Endodermal cell (in vitro differentiated cells): Measurements from ENCODE around the gene ZBTB49. TPM values are rescaled to one million over a fixed set of nuclear protein-coding genes. Genes with fewer than 3 reads are reported as not detected.

Source experiments
- DNase-seq: peaks from one replicate; pipeline ENCODE4 v3.0.0-alpha.2; 2017
- H3K27ac ChIP-seq: 2 replicates; pipeline ENCODE4 v1.5.1; 2013; ENCODE audit warnings: mild to moderate bottlenecking, low read depth, low read length, moderate library complexity
- H3K27me3 ChIP-seq: 2 replicates; pipeline ENCODE4 v1.6.1; 2013; ENCODE audit warnings: mild to moderate bottlenecking, low read length, moderate library complexity; ENCODE audit not compliant: insufficient read depth, control insufficient read depth, poor library complexity, severe bottlenecking
- H3K36me3 ChIP-seq: 2 replicates; pipeline ENCODE4 v1.7.0; 2013; ENCODE audit warnings: mild to moderate bottlenecking, low read length, moderate library complexity; ENCODE audit not compliant: control insufficient read depth, insufficient read depth
- H3K4me1 ChIP-seq: one replicate; pipeline ENCODE4 v1.7.0; 2013; ENCODE audit warnings: low read length; ENCODE audit not compliant: control insufficient read depth, insufficient read depth
- H3K4me3 ChIP-seq: 2 replicates; pipeline ENCODE4 v1.5.1; 2013; ENCODE audit warnings: mild to moderate bottlenecking, low read length, moderate library complexity
- H3K9ac ChIP-seq: 2 replicates; pipeline ENCODE4 v1.6.1; 2013; ENCODE audit warnings: mild to moderate bottlenecking, low read length, moderate library complexity; ENCODE audit not compliant: poor library complexity, severe bottlenecking; ENCODE audit errors: extremely low read depth
- H3K9me3 ChIP-seq: 2 replicates; pipeline ENCODE4 v1.6.1; 2013; ENCODE audit warnings: mild to moderate bottlenecking, low read length, moderate library complexity; ENCODE audit not compliant: control insufficient read depth
- H3K27ac Mint-ChIP-seq: 2 replicates; pipeline ENCODE4 v1.8.0; 2020; ENCODE audit warnings: mixed read lengths
- H3K27me3 Mint-ChIP-seq: 2 replicates; pipeline ENCODE4 v1.8.0; 2021; ENCODE audit warnings: mild to moderate bottlenecking, mixed read lengths; ENCODE audit not compliant: insufficient read depth
- H3K36me3 Mint-ChIP-seq: 2 replicates; pipeline ENCODE4 v1.8.0; 2020; ENCODE audit warnings: low read depth, mixed read lengths
- H3K4me1 Mint-ChIP-seq: 2 replicates; pipeline ENCODE4 v1.8.0; 2020; ENCODE audit warnings: mixed read lengths
- H3K4me3 Mint-ChIP-seq: 2 replicates; pipeline ENCODE4 v1.8.0; 2020; ENCODE audit warnings: mild to moderate bottlenecking, moderate library complexity, mixed read lengths
- H3K9me3 Mint-ChIP-seq: 2 replicates; pipeline ENCODE4 v1.8.0; 2020; ENCODE audit warnings: mild to moderate bottlenecking, mixed read lengths
- CTCF ChIP-seq: fragments of 200-600 bp; sonication (generic); conservative IDR thresholded peaks from 2 replicates; pipeline ENCODE4 v1.5.0; 2021; ENCODE audit warnings: antibody characterized with exemption, mild to moderate bottlenecking
- WGBS, 2 experiments: methylation state at CpG; one replicate each; pipeline versions ENCODE4 v1.1.5 to v1.1.7; 2013; ENCODE audit warnings: missing lambda C conversion rate in 2 of 2, mixed read lengths in 1 of 2; ENCODE audit not compliant: insufficient coverage in 1 of 2, insufficient read length in 1 of 2; 5-methylcytosine and 5-hydroxymethylcytosine counted together
- total RNA-seq, 2 donors: library from RNA; stranded (reverse); fragmentation: NEBNext Ultra II Directional in 1 of 2; extraction: Animal tissue kit (Norgen Biotek cat#: 25700) in 1 of 2; gene quantifications; 2 replicates in 1 of 2; 3 replicates in 1 of 2; pipeline ENCODE4 v1.2.1, GENCODE V29; 2021

Gene ZBTB49
- total RNA-seq, 2 donors from 2014 or later: 5.9 to 8.0 TPM

- peaks cover 11% of the 10 kb centered on the region for H3K36me3 Mint-ChIP-seq
- H3K4me1 Mint-ChIP-seq: peaks cover 10% of the 10 kb centered on the region
- Histone ChIP-seq H3K9ac (no peak overlapping the region), H3K9me3 (no peaks in the 10 kb centered on the region), H3K4me1 (no peaks in the 10 kb centered on the region), H3K27me3 (peaks cover 19% of the 10 kb centered on the region), H3K4me3 (no peak overlapping the region), H3K36me3 (peaks cover 15% of the 10 kb centered on the region), H3K27ac (no peak overlapping the region)
- DNase-seq: no peak
- H3K27ac Mint-ChIP-seq: no peak overlapping the region
- H3K9me3 Mint-ChIP-seq: no peaks in the 10 kb centered on the region
- TF ChIP-seq CTCF: no peak
- no peak overlapping the region for H3K4me3 Mint-ChIP-seq
- H3K27me3 Mint-ChIP-seq: peaks cover 12% of the 10 kb centered on the region
- 90 to 98% methylated on average over 6 to 8 of the region's 8 CpGs for WGBS, 2 experiments
Measured at GRCh38 chr4:4249866-4250265, 40.2 kb upstream of the ZBTB49 start.

GRCh38 chr4:4254199-4254598 lies 35.9 kb upstream of the ZBTB49 start:
- Histone ChIP-seq H3K4me3 (no peak overlapping the region), H3K4me1 (no peaks in the 10 kb centered on the region), H3K36me3 (no peaks in the 10 kb centered on the region), H3K9me3 (no peaks in the 10 kb centered on the region), H3K27me3 (peaks cover 22% of the 10 kb centered on the region), H3K27ac (no peak overlapping the region), H3K9ac (no peak overlapping the region)
- no peak for DNase-seq
- whole genome bisulfite sequencing, 2 experiments: 89% methylated on average over 9 to 11 of the region's 11 CpGs
- peaks cover under 1% of the 10 kb centered on the region for H3K4me1 Mint-ChIP-seq
- H3K9me3 Mint-ChIP-seq: no peaks in the 10 kb centered on the region
- H3K27me3 Mint-ChIP-seq: peaks cover 18% of the 10 kb centered on the region
- H3K4me3 Mint-ChIP-seq: no peak overlapping the region
- no peaks in the 10 kb centered on the region for H3K36me3 Mint-ChIP-seq
- TF ChIP-seq CTCF: no peak
- H3K27ac Mint-ChIP-seq: no peak overlapping the region

GRCh38 chr4:4254666-4255065 lies 35.4 kb upstream of the ZBTB49 start:
- Histone ChIP-seq H3K9me3 (no peaks in the 10 kb centered on the region), H3K4me3 (no peak overlapping the region), H3K27me3 (peaks cover 22% of the 10 kb centered on the region), H3K36me3 (no peaks in the 10 kb centered on the region), H3K4me1 (no peaks in the 10 kb centered on the region), H3K27ac (no peak overlapping the region), H3K9ac (no peak overlapping the region)
- Mint-ChIP-seq H3K4me1 (no peaks in the 10 kb centered on the region), H3K4me3 (no peak overlapping the region), H3K27me3 (peaks cover 18% of the 10 kb centered on the region), H3K27ac (no peak overlapping the region), H3K36me3 (no peaks in the 10 kb centered on the region), H3K9me3 (no peaks in the 10 kb centered on the region)
- 89 to 90% methylated on average over 5 to 6 of the region's 6 CpGs for WGBS, 2 experiments
- TF ChIP-seq CTCF: no peak
- no peak for DNase-seq
